GM19438 (cell line): ENCODE measurements around the gene HMCES.
"Not testable (repeated sequence)": the region's sequence is repeated elsewhere in the genome, so short reads cannot be mapped to it uniquely, and the experiment has no call there.

Source experiments
- ATAC-seq: cut with Tn5 transposase; IDR thresholded peaks from one replicate; pipeline ENCODE4 v1.9.1; 2021; ENCODE audit warnings: low read depth; ENCODE audit not compliant: unreplicated experiment

HMCES gene

GRCh38 chr3:129256270-129256669 is 22.4 kb upstream of the HMCES start:
- no peak for ATAC-seq

- ATAC-seq = no peak
Observed at GRCh38 chr3:129257609-129258008, 21.1 kb upstream of the HMCES start.

- ATAC-seq = no peak
Observed at GRCh38 chr3:129259612-129260477, 18.8 kb upstream of the HMCES start.

GRCh38 chr3:129260606-129261005 is 18.1 kb upstream of the HMCES start:
- no peak for ATAC-seq

GRCh38 chr3:129261894-129262293 is 16.8 kb upstream of the HMCES start:
- no peak for ATAC-seq

- no peak for ATAC-seq
Observed at GRCh38 chr3:129263161-129263910, 15.3 kb upstream of the HMCES start.

GRCh38 chr3:129264994-129265393 is 13.7 kb upstream of the HMCES start:
- not testable (repeated sequence) for ATAC-seq

- no peak for ATAC-seq
Observed at GRCh38 chr3:129266651-129267050, 12.0 kb upstream of the HMCES start.

- no peak for ATAC-seq
Observed at GRCh38 chr3:129268396-129268795, 10.3 kb upstream of the HMCES start.

- ATAC-seq = no peak
Observed at GRCh38 chr3:129271674-129272073, 7.0 kb upstream of the HMCES start.

GRCh38 chr3:129276385-129276784 is 2.3 kb upstream of the HMCES start:
- ATAC-seq = peak; percentile 82

- no peak for ATAC-seq
Observed at GRCh38 chr3:129277829-129278271, 820 bp upstream of the HMCES start.

GRCh38 chr3:129278966-129279906 is 566 bp downstream of the HMCES start:
- peak; percentile 2 for ATAC-seq

GRCh38 chr3:129280183-129280582 is 1.5 kb downstream of the HMCES start:
- ATAC-seq = no peak

GRCh38 chr3:129281726-129282125 is 3.1 kb downstream of the HMCES start:
- no peak for ATAC-seq

GRCh38 chr3:129282727-129283327 is 4.2 kb downstream of the HMCES start:
- peak; percentile 72 for ATAC-seq

GRCh38 chr3:129286081-129286480 is 7.4 kb downstream of the HMCES start:
- ATAC-seq = no peak

GRCh38 chr3:129288446-129288845 is 9.8 kb downstream of the HMCES start:
- no peak for ATAC-seq

GRCh38 chr3:129289201-129289921 is 10.7 kb downstream of the HMCES start:
- no peak for ATAC-seq
